Tibial nerve (tissue), 4 donors: ENCODE data around the gene AFF3.

Source experiments
- CTCF ChIP-seq, 5 experiments: fragments of 200-600 bp in 3 of 5; fragments of 450-650 bp in 2 of 5; sonication (generic) in 3 of 5; IDR thresholded peaks; one replicate each; pipeline ENCODE4 v1.5.1; 2016 to 2019; ENCODE audit warnings: antibody characterized with exemption in 5 of 5, mild to moderate bottlenecking in 3 of 5, moderate library complexity in 2 of 5
- EP300 ChIP-seq, 2 donors: sonication (generic); formaldehyde crosslinking; IDR thresholded peaks; one replicate each; pipeline ENCODE4 v1.6.1; 2017; ENCODE audit warnings: antibody characterized with exemption in 2 of 2, mild to moderate bottlenecking in 1 of 2
- POLR2A ChIP-seq, 2 donors: fragments of 450-650 bp; IDR thresholded peaks; one replicate each; pipeline ENCODE4 v1.6.1; 2017; ENCODE audit warnings: antibody characterized with exemption in 2 of 2, mild to moderate bottlenecking in 2 of 2, moderate library complexity in 2 of 2

- TF ChIP-seq CTCF (IDR thresholded peaks at IDR 0.05) (no peak), POLR2A (IDR thresholded peaks at IDR 0.05) (no peak), EP300 (IDR thresholded peaks at IDR 0.05) (no peak)
Observed at GRCh38 chr2:99735753-99736152, 406.6 kb downstream of the AFF3 start.
